ENCODE results near the gene LHX3.

GRCh38 chr9:136193127-136193890 is 11.6 kb downstream of the LHX3 start:
- TF ChIP-seq EZH2 (optimal IDR thresholded peaks at IDR 0.05; ENCODE audit: low read depth, low read length) (no peak), EZH2phosphoT487 (IDR thresholded peaks at IDR 0.05; ENCODE audit: low read length) (no peak)
- TF ChIP-seq, protein P1, sequence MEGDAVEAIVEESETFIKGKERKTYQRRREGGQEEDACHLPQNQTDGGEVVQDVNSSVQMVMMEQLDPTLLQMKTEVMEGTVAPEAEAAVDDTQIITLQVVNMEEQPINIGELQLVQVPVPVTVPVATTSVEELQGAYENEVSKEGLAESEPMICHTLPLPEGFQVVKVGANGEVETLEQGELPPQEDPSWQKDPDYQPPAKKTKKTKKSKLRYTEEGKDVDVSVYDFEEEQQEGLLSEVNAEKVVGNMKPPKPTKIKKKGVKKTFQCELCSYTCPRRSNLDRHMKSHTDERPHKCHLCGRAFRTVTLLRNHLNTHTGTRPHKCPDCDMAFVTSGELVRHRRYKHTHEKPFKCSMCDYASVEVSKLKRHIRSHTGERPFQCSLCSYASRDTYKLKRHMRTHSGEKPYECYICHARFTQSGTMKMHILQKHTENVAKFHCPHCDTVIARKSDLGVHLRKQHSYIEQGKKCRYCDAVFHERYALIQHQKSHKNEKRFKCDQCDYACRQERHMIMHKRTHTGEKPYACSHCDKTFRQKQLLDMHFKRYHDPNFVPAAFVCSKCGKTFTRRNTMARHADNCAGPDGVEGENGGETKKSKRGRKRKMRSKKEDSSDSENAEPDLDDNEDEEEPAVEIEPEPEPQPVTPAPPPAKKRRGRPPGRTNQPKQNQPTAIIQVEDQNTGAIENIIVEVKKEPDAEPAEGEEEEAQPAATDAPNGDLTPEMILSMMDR (IDR thresholded peaks at IDR 0.05; ENCODE audit: low read length) = no peak
